GM19397 (cell line): ENCODE data around the gene GPA33.

Experiments
- ATAC-seq: cut with Tn5 transposase; IDR thresholded peaks from one replicate; pipeline ENCODE4 v1.9.1; 2021; ENCODE audit warnings: mild to moderate bottlenecking, moderate library complexity; ENCODE audit not compliant: unreplicated experiment

Gene GPA33

DNA sequence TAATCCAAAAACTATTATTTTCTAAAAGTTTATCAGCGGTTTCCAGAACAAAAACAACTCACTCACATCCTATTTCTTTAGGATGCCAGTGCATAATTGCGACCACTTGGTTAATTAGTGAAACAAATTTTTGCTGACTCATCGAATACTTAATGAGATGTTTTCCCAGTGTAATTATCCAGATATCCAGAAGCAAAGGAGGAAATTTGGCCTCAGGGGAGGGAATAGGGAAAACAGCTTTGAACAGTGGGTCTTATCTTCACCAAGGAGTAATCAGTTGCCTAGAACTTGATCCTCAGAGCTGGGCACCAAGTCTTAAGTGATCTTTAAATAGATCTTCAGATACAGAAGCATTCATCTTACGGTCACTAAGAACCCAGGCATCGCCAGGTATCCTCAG lies 28.0 kb upstream of the GPA33 start:
- no peak for ATAC-seq

- no peak for ATAC-seq
Measured at GRCh38 chr1:167117225-167117624, 27.0 kb upstream of the GPA33 start.

DNA sequence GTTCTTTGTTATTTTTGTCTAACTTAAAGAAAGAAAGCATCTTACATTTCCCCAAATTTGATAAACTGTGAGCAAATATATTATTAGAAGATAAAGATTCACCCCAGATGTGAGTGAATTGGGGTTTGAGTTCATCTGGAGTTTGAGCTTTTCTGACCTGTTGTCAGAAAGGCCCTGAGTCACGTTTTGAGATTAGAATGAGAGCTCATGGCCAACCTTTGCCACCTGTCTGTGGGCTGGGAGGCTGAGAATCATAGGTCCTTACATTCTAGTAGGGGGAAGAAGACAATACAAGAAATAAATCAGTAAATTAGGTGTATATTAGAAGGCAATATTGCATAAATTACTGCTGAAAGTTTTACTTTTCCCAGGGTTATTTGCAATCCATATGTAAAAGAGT lies 26.0 kb upstream of the GPA33 start:
- ATAC-seq = no peak

- no peak for ATAC-seq
Measured at GRCh38 chr1:167115655-167116054, 25.5 kb upstream of the GPA33 start.

GRCh38 chr1:167114725-167115124 lies 24.5 kb upstream of the GPA33 start:
- ATAC-seq = no peak

GRCh38 chr1:167111868-167112709 lies 21.9 kb upstream of the GPA33 start:
- no peak for ATAC-seq

- ATAC-seq = no peak
Measured at GRCh38 chr1:167110586-167110985, 20.4 kb upstream of the GPA33 start.

- ATAC-seq = no peak
Measured at GRCh38 chr1:167109125-167109524, 18.9 kb upstream of the GPA33 start.

DNA sequence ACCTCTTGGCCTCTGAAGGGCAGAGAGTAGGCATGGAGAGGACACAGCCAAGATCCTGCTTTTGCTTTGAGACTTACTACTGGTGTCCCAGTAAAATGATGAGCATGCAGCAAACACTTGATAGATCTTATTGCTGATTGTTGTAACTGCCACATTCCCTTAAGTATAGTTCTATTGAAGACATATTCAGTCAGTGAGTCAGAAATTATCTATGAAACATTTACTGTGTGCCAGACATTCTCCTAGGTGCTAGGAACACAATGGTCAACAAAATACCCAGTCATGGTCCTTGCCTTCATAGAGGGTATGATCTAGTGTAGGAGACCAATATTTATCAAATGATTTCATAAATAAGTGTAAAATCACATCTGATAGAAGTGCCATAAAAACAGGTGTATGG lies 17.3 kb upstream of the GPA33 start:
- ATAC-seq = no peak

GRCh38 chr1:167106119-167106461 lies 15.9 kb upstream of the GPA33 start:
- ATAC-seq = no peak

GRCh38 chr1:167105271-167106118 lies 15.3 kb upstream of the GPA33 start:
- ATAC-seq = no peak

DNA sequence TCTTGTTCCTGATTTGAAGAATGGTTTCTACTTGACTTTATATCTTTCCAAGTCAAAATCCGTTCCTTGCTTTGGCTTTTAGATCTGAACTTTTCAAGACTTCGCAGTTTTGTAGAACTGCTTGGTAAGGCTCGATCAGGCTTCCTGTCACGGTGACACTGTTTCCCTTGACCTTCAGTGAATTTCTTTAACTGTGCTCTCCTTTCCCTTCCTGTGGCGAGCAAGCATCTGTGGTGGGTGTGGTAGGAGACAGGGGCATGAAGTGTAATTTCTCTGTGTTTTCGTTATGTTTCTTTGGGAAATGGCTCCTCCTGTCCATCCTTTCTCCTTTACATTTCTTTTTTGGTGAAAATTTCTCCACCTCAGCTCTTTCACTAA lies 14.1 kb upstream of the GPA33 start:
- ATAC-seq = no peak

GRCh38 chr1:167102906-167103573 lies 12.9 kb upstream of the GPA33 start:
- no peak for ATAC-seq

- no peak for ATAC-seq
Measured at GRCh38 chr1:167101754-167102153, 11.6 kb upstream of the GPA33 start.

DNA sequence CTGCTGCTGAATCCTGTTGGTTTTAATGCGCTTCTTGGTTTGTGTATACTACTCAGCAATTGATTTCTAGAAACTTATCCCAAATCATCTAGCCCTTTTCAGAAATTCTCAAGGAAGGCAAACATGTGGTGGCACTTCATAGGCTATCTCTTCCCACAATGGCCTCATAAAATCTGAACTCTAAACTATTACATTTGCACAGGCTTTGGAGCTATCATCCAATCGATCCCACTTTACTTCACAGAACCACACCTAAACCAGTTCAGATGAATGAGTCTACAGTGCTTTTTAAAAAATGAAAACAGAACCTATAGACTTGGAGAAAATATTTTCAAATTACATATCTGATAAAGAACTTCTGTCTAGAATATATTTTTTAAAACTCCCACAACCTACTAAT lies 10.6 kb upstream of the GPA33 start:
- no peak for ATAC-seq

- ATAC-seq = no peak
Measured at GRCh38 chr1:167099851-167100250, 9.7 kb upstream of the GPA33 start.

- no peak for ATAC-seq
Measured at GRCh38 chr1:167095368-167095767, 5.2 kb upstream of the GPA33 start.

GRCh38 chr1:167094690-167095089 lies 4.5 kb upstream of the GPA33 start:
- no peak for ATAC-seq

DNA sequence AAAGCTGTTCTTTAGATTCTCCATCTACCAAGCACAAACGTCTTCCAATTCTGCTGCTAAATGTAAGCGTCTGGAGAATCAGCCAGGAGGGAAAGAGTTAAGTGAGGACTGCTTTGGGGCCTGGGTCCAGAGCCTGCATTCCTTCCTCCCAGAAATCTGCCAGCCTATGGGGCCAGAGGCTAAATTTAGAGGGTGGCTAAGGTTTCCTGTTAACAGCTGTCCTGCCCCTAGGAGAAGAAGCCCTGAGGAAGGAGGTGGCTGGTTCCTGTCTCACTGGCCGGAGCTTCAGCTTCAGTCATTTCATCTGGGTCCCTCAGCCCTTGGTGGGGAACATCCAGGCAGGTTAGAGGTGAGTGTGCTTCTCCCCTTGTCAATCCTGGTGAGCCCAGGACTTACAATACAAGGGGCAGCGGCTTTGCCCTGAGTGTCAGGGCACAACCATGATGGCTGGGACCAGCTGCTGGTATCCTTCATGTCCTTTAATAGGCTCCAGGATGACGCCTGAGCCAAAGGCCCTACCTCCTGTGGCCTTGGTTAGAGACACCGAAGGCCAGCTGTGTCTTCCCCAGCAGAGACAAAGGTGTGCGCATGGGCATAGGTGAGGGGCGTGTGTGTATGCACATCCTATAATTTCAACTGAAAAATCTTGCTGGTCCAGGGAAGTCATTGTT lies 3.8 kb upstream of the GPA33 start, which contains the start of gene STYXL2:
STYXL2 (plus strand) TSS at position 230 of the 671 bp plus-strand sequence. CDS start 775 bp downstream, outside the sequence.
- ATAC-seq = no peak

- ATAC-seq = no peak
Measured at GRCh38 chr1:167092653-167093052, 2.5 kb upstream of the GPA33 start.

- ATAC-seq = no peak
Measured at GRCh38 chr1:167089939-167090313, 251 bp downstream of the GPA33 start.
